ENCODE results near the gene HNRNPM.

Gene HNRNPM

GRCh38 chr19:8456064-8456463 lies 11.3 kb downstream of the HNRNPM start:
- Histone ChIP-seq H3K79me1 (ENCODE audit: low read depth, low read length) (no peaks in the 10 kb centered on the region), H2AK5ac (ENCODE audit: low read depth, low read length) (no peak overlapping the region), H3K27ac (replicated peaks; ENCODE audit: low read length) (no peak overlapping the region), H3K4ac (ENCODE audit: low read length) (no peak overlapping the region), H3K4me1 (ENCODE audit: control insufficient read depth in 2 of 2, insufficient read depth in 1 of 2, low read depth in 1 of 2, low read length in 2 of 2) (peaks cover 0 to 6% of the 10 kb centered on the region in 2 donors), H3K36me3 (replicated peaks in 1 of 2; ENCODE audit: control insufficient read depth in 2 of 2, insufficient read depth in 2 of 2, low read length in 2 of 2) (peaks cover 29 to 100% of the 10 kb centered on the region in 2 donors), H3K9me3 (replicated peaks in 1 of 2; ENCODE audit: control insufficient read depth in 2 of 2, insufficient read depth in 1 of 2, low read depth in 1 of 2, low read length in 2 of 2) (no peaks in the 10 kb centered on the region), H2BK5ac (ENCODE audit: low read length) (no peak overlapping the region), H3K23ac (ENCODE audit: low read depth, low read length, poor library complexity) (no peak overlapping the region), H3K27me3 (ENCODE audit: control insufficient read depth in 3 of 3, insufficient read depth in 3 of 3, low read depth in 1 of 3, low read length in 3 of 3) (no peaks in the 10 kb centered on the region), H3K4me2 (ENCODE audit: insufficient read depth, low read length, poor library complexity, severe bottlenecking) (no peak overlapping the region), H2BK12ac (ENCODE audit: low read length) (no peak overlapping the region), H2BK120ac (ENCODE audit: low read depth, low read length) (no peak overlapping the region), H3K9ac (ENCODE audit: low read depth, low read length, poor library complexity) (no peak overlapping the region), H2BK15ac (ENCODE audit: low read length) (no peak overlapping the region), H2AFZ (ENCODE audit: low read length) (no peak overlapping the region), H3K4me3 (ENCODE audit: low read length in 2 of 2) (no peak overlapping the region), H3K14ac (ENCODE audit: low read length) (no peak overlapping the region), H3K18ac (ENCODE audit: low read length) (no peak overlapping the region), H4K91ac (ENCODE audit: low read depth, low read length, poor library complexity) (no peak overlapping the region), H4K8ac (ENCODE audit: low read depth, low read length) (no peak overlapping the region)
- WGBS, 2 donors (ENCODE audit: extremely low coverage in 2 of 2, insufficient read length in 2 of 2, insufficient replicate concordance in 1 of 2), result no CpG with 5 or more reads among the region's 7 CpGs
- no peak for DNase-seq (ENCODE audit: low spot score)

GRCh38 chr19:8457209-8457608 lies 12.4 kb downstream of the HNRNPM start:
- Histone ChIP-seq H4K8ac (ENCODE audit: low read depth, low read length) (no peak overlapping the region), H2BK120ac (ENCODE audit: low read depth, low read length) (no peak overlapping the region), H3K14ac (ENCODE audit: low read length) (no peak overlapping the region), H3K9me3 (replicated peaks in 1 of 2; ENCODE audit: control insufficient read depth in 2 of 2, insufficient read depth in 1 of 2, low read depth in 1 of 2, low read length in 2 of 2) (no peaks in the 10 kb centered on the region), H3K36me3 (replicated peaks in 1 of 2; ENCODE audit: control insufficient read depth in 2 of 2, insufficient read depth in 2 of 2, low read length in 2 of 2) (peaks cover 31 to 100% of the 10 kb centered on the region in 2 donors), H2AFZ (ENCODE audit: low read length) (no peak overlapping the region), H3K9ac (ENCODE audit: low read depth, low read length, poor library complexity) (no peak overlapping the region), H3K4me3 (ENCODE audit: low read length in 2 of 2) (no peak overlapping the region), H3K23ac (ENCODE audit: low read depth, low read length, poor library complexity) (no peak overlapping the region), H3K27me3 (ENCODE audit: control insufficient read depth in 3 of 3, insufficient read depth in 3 of 3, low read depth in 1 of 3, low read length in 3 of 3) (no peaks in the 10 kb centered on the region), H3K4me2 (ENCODE audit: insufficient read depth, low read length, poor library complexity, severe bottlenecking) (no peak overlapping the region), H2AK5ac (ENCODE audit: low read depth, low read length) (no peak overlapping the region), H3K79me1 (ENCODE audit: low read depth, low read length) (peaks cover 2% of the 10 kb centered on the region), H4K91ac (ENCODE audit: low read depth, low read length, poor library complexity) (no peak overlapping the region), H3K4me1 (ENCODE audit: control insufficient read depth in 2 of 2, insufficient read depth in 1 of 2, low read depth in 1 of 2, low read length in 2 of 2) (peaks cover 0 to 6% of the 10 kb centered on the region in 2 donors), H3K27ac (replicated peaks; ENCODE audit: low read length) (no peak overlapping the region), H2BK15ac (ENCODE audit: low read length) (no peak overlapping the region), H2BK12ac (ENCODE audit: low read length) (no peak overlapping the region), H2BK5ac (ENCODE audit: low read length) (no peak overlapping the region), H3K18ac (ENCODE audit: low read length) (no peak overlapping the region), H3K4ac (ENCODE audit: low read length) (no peak overlapping the region)
- WGBS, 2 donors (ENCODE audit: extremely low coverage in 2 of 2, insufficient read length in 2 of 2, insufficient replicate concordance in 1 of 2), result no CpG with 5 or more reads among the region's 3 CpGs
- DNase-seq (ENCODE audit: low spot score), result no peak

DNA sequence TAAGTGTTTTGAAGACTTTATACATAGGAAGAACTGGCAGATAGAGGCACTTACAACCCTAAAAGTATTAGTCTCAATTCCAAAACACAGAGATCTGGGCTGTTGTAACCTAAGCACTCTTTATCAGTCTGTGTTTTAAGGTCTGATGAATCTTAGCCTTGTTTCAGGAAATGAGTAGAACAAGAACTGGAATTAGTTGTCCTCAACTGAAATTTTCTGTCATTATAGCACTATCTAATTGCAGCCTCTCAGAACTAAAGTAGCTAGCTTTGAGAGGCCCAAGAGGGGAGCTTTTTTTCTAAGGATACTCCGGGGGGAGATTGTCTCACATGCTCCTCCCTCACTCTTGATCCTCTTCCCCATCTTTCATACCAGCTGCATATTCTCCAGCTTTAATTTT lies 13.1 kb downstream of the HNRNPM start:
- H2BK120ac ChIP-seq (ENCODE audit: low read depth, low read length), result no peak overlapping the region
- H3K9me3 ChIP-seq (replicated peaks in 1 of 2; ENCODE audit: control insufficient read depth in 2 of 2, insufficient read depth in 1 of 2, low read depth in 1 of 2, low read length in 2 of 2), result no peaks in the 10 kb centered on the region
- DNase-seq (ENCODE audit: low spot score), result no peak
- no peak overlapping the region for H2BK5ac ChIP-seq (ENCODE audit: low read length)
- no peak overlapping the region for H3K4me2 ChIP-seq (ENCODE audit: insufficient read depth, low read length, poor library complexity, severe bottlenecking)
- no CpG with 5 or more reads among the region's 1 CpG for WGBS, 2 donors (ENCODE audit: extremely low coverage in 2 of 2, insufficient read length in 2 of 2, insufficient replicate concordance in 1 of 2)
- no peak overlapping the region for H3K27ac ChIP-seq (replicated peaks; ENCODE audit: low read length)
- no peak overlapping the region for H2AK5ac ChIP-seq (ENCODE audit: low read depth, low read length)
- no peak overlapping the region for H3K14ac ChIP-seq (ENCODE audit: low read length)
- peaks cover 29 to 100% of the 10 kb centered on the region in 2 donors for H3K36me3 ChIP-seq (replicated peaks in 1 of 2; ENCODE audit: control insufficient read depth in 2 of 2, insufficient read depth in 2 of 2, low read length in 2 of 2)
- peaks cover 0 to 6% of the 10 kb centered on the region in 2 donors for H3K4me1 ChIP-seq (ENCODE audit: control insufficient read depth in 2 of 2, insufficient read depth in 1 of 2, low read depth in 1 of 2, low read length in 2 of 2)
- H2BK15ac ChIP-seq (ENCODE audit: low read length), result no peak overlapping the region
- no peak overlapping the region for H2BK12ac ChIP-seq (ENCODE audit: low read length)
- H3K9ac ChIP-seq (ENCODE audit: low read depth, low read length, poor library complexity), result no peak overlapping the region
- H3K18ac ChIP-seq (ENCODE audit: low read length), result no peak overlapping the region
- H3K4me3 ChIP-seq (ENCODE audit: low read length in 2 of 2), result no peak overlapping the region
- H4K91ac ChIP-seq (ENCODE audit: low read depth, low read length, poor library complexity), result no peak overlapping the region
- H3K79me1 ChIP-seq (ENCODE audit: low read depth, low read length), result peaks cover 2% of the 10 kb centered on the region
- no peak overlapping the region for H3K23ac ChIP-seq (ENCODE audit: low read depth, low read length, poor library complexity)
- H2AFZ ChIP-seq (ENCODE audit: low read length), result no peak overlapping the region
- H3K4ac ChIP-seq (ENCODE audit: low read length), result no peak overlapping the region
- H3K27me3 ChIP-seq (ENCODE audit: control insufficient read depth in 3 of 3, insufficient read depth in 3 of 3, low read depth in 1 of 3, low read length in 3 of 3), result no peaks in the 10 kb centered on the region
- H4K8ac ChIP-seq (ENCODE audit: low read depth, low read length), result no peak overlapping the region

GRCh38 chr19:8458380-8458779 lies 13.6 kb downstream of the HNRNPM start:
- Histone ChIP-seq H2AFZ (ENCODE audit: low read length) (no peak overlapping the region), H3K9me3 (replicated peaks in 1 of 2; ENCODE audit: control insufficient read depth in 2 of 2, insufficient read depth in 1 of 2, low read depth in 1 of 2, low read length in 2 of 2) (no peaks in the 10 kb centered on the region), H3K27me3 (ENCODE audit: control insufficient read depth in 3 of 3, insufficient read depth in 3 of 3, low read depth in 1 of 3, low read length in 3 of 3) (no peaks in the 10 kb centered on the region), H3K9ac (ENCODE audit: low read depth, low read length, poor library complexity) (no peak overlapping the region), H4K91ac (ENCODE audit: low read depth, low read length, poor library complexity) (no peak overlapping the region), H2BK15ac (ENCODE audit: low read length) (no peak overlapping the region), H3K79me1 (ENCODE audit: low read depth, low read length) (peaks cover 2% of the 10 kb centered on the region), H3K14ac (ENCODE audit: low read length) (no peak overlapping the region), H3K18ac (ENCODE audit: low read length) (no peak overlapping the region), H4K8ac (ENCODE audit: low read depth, low read length) (no peak overlapping the region), H3K4ac (ENCODE audit: low read length) (no peak overlapping the region), H2BK5ac (ENCODE audit: low read length) (no peak overlapping the region), H3K27ac (replicated peaks; ENCODE audit: low read length) (no peak overlapping the region), H3K4me2 (ENCODE audit: insufficient read depth, low read length, poor library complexity, severe bottlenecking) (no peak overlapping the region), H3K4me1 (ENCODE audit: control insufficient read depth in 2 of 2, insufficient read depth in 1 of 2, low read depth in 1 of 2, low read length in 2 of 2) (peaks cover 0 to 6% of the 10 kb centered on the region in 2 donors), H3K23ac (ENCODE audit: low read depth, low read length, poor library complexity) (no peak overlapping the region), H3K36me3 (replicated peaks in 1 of 2; ENCODE audit: control insufficient read depth in 2 of 2, insufficient read depth in 2 of 2, low read length in 2 of 2) (peaks cover 30 to 100% of the 10 kb centered on the region in 2 donors), H2AK5ac (ENCODE audit: low read depth, low read length) (no peak overlapping the region), H2BK12ac (ENCODE audit: low read length) (no peak overlapping the region), H2BK120ac (ENCODE audit: low read depth, low read length) (no peak overlapping the region), H3K4me3 (ENCODE audit: low read length in 2 of 2) (no peak overlapping the region)
- no peak for DNase-seq (ENCODE audit: low spot score)
- WGBS, 2 donors (ENCODE audit: extremely low coverage in 2 of 2, insufficient read length in 2 of 2, insufficient replicate concordance in 1 of 2), result no CpG with 5 or more reads among the region's 5 CpGs

Measured in neuronal stem cell (in vitro differentiated cells).